ENCODE data around the gene SCAMP2.

DNA sequence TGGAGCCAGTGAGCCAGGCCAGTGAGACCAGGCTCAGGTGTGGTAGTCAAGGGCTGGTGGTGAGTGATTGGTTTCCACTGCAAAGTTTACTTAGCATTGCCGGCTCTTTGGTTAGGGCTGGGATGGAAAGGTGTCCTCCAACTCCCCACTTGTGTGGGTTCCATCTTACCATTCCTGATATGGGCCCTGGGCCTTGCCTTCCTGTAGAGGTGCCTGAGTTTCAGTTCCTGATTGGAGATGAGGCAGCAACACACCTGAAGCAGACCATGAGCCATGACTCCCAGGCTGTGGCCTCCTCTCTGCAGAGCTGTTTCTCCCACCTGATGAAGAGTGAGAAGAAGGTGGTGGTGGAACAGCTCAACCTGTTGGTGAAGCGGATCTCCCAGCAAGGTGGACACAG is 19.8 kb upstream of the SCAMP2 start:
- TF ChIP-seq, protein P1, sequence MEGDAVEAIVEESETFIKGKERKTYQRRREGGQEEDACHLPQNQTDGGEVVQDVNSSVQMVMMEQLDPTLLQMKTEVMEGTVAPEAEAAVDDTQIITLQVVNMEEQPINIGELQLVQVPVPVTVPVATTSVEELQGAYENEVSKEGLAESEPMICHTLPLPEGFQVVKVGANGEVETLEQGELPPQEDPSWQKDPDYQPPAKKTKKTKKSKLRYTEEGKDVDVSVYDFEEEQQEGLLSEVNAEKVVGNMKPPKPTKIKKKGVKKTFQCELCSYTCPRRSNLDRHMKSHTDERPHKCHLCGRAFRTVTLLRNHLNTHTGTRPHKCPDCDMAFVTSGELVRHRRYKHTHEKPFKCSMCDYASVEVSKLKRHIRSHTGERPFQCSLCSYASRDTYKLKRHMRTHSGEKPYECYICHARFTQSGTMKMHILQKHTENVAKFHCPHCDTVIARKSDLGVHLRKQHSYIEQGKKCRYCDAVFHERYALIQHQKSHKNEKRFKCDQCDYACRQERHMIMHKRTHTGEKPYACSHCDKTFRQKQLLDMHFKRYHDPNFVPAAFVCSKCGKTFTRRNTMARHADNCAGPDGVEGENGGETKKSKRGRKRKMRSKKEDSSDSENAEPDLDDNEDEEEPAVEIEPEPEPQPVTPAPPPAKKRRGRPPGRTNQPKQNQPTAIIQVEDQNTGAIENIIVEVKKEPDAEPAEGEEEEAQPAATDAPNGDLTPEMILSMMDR (conservative IDR thresholded peaks at IDR 0.05; ENCODE audit: low read depth in 2 of 2) = no peak
- TF ChIP-seq, protein P2, sequence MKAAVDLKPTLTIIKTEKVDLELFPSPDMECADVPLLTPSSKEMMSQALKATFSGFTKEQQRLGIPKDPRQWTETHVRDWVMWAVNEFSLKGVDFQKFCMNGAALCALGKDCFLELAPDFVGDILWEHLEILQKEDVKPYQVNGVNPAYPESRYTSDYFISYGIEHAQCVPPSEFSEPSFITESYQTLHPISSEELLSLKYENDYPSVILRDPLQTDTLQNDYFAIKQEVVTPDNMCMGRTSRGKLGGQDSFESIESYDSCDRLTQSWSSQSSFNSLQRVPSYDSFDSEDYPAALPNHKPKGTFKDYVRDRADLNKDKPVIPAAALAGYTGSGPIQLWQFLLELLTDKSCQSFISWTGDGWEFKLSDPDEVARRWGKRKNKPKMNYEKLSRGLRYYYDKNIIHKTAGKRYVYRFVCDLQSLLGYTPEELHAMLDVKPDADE (IDR thresholded peaks at IDR 0.05) = no peak
- TF ChIP-seq REST (IDR thresholded peaks at IDR 0.05; ENCODE audit: unreplicated experiment) = no peak
- no peak for TF ChIP-seq POLR2AphosphoS5 (IDR thresholded peaks at IDR 0.05; ENCODE audit: low read depth)
- TF ChIP-seq EZH2 (IDR thresholded peaks at IDR 0.05; ENCODE audit: low read depth, unreplicated experiment) = no peak
- TF ChIP-seq CREB1 (CRISPR knock-in tag; IDR thresholded peaks at IDR 0.05; ENCODE audit: low read depth) = no peak
- no peak for TF ChIP-seq EZH2phosphoT487 (IDR thresholded peaks at IDR 0.05; ENCODE audit: unreplicated experiment)
- no peak for TF ChIP-seq ZNF114 (CRISPR knock-in tag; IDR thresholded peaks at IDR 0.05)
- TF ChIP-seq NANOG (IDR thresholded peaks at IDR 0.05; ENCODE audit: borderline replicate concordance) = no peak
- no peak for TF ChIP-seq JUNB (IDR thresholded peaks at IDR 0.05; ENCODE audit: unreplicated experiment)
- no peak for TF ChIP-seq STAT1 (IDR thresholded peaks at IDR 0.05; ENCODE audit: unreplicated experiment)

Measured in GM23338 (cell line).